ENCODE results near the gene CHRNA10.

DNA sequence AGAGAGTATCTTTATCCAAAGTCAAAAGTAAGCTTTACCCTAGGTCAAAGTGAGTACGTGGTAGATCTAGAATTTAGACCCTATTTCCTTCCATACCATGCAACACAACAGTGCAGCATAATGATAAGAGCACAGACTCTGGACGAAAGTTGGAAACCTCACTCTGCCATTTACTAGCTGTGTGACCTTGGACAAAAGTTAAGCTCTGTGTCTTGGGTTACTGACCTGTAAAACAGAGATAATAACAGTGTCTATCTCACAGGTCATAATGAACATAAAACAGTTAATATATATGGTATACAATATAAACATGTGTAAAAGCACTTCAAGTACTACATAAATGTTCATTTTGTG, 13.6 kb upstream of the CHRNA10 start:
- TF ChIP-seq, protein P1, sequence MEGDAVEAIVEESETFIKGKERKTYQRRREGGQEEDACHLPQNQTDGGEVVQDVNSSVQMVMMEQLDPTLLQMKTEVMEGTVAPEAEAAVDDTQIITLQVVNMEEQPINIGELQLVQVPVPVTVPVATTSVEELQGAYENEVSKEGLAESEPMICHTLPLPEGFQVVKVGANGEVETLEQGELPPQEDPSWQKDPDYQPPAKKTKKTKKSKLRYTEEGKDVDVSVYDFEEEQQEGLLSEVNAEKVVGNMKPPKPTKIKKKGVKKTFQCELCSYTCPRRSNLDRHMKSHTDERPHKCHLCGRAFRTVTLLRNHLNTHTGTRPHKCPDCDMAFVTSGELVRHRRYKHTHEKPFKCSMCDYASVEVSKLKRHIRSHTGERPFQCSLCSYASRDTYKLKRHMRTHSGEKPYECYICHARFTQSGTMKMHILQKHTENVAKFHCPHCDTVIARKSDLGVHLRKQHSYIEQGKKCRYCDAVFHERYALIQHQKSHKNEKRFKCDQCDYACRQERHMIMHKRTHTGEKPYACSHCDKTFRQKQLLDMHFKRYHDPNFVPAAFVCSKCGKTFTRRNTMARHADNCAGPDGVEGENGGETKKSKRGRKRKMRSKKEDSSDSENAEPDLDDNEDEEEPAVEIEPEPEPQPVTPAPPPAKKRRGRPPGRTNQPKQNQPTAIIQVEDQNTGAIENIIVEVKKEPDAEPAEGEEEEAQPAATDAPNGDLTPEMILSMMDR (conservative IDR thresholded peaks at IDR 0.05): no peak
- TF ChIP-seq EZH2 (IDR thresholded peaks at IDR 0.05; ENCODE audit: low read depth): no peak

Measured in PC-9 (cell line).